HG03521 (cell line): ENCODE results near the gene TNF.
A peak's percentile ranks its signal among the peaks of the same experiment; 100 is the strongest.

ENCODE experiments used
- ATAC-seq: cut with Tn5 transposase; IDR thresholded peaks from one replicate; pipeline ENCODE4 v1.9.1; 2021; ENCODE audit warnings: mild to moderate bottlenecking, moderate library complexity; ENCODE audit not compliant: unreplicated experiment

TNF gene

DNA sequence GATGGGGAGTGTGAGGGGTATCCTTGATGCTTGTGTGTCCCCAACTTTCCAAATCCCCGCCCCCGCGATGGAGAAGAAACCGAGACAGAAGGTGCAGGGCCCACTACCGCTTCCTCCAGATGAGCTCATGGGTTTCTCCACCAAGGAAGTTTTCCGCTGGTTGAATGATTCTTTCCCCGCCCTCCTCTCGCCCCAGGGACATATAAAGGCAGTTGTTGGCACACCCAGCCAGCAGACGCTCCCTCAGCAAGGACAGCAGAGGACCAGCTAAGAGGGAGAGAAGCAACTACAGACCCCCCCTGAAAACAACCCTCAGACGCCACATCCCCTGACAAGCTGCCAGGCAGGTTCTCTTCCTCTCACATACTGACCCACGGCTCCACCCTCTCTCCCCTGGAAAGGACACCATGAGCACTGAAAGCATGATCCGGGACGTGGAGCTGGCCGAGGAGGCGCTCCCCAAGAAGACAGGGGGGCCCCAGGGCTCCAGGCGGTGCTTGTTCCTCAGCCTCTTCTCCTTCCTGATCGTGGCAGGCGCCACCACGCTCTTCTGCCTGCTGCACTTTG, at the start of gene TNF:
TSS of gene TNF (plus strand) at position 231 of the 567 bp plus-strand sequence. CDS start at position 408, 177 bp downstream.
- ATAC-seq, result no peak

DNA sequence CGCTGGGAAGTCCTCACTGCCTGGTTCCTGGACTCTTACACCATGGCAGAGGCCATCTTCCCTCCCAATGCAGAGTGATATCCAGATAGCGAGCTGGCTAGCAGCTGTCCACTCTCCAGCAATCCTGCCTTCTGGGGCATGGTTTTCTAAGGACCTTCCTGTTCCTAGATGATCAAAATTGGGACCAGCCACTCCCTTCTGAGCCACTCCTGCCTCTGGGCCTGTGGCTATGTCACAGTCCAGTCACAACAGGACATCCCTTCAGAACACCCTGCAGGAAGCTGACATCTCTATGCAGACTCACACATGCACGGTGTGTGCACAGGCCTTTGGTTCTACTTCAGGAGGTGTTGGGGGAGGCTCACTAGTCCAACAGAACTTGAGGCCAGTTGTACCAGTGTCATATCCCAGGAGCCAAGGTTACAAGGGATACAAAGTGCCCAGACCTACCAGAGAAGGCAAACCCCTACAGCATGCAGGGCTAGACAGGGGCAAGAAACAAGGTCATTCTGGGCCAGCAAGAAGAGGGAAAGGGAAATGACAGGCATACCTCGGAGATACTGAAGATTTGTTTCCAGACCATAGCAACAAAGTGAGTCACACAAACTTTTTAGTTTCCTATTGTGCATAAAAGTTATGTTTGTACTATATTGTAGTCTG, 49.3 kb upstream of the TNF start:
- no peak for ATAC-seq

DNA sequence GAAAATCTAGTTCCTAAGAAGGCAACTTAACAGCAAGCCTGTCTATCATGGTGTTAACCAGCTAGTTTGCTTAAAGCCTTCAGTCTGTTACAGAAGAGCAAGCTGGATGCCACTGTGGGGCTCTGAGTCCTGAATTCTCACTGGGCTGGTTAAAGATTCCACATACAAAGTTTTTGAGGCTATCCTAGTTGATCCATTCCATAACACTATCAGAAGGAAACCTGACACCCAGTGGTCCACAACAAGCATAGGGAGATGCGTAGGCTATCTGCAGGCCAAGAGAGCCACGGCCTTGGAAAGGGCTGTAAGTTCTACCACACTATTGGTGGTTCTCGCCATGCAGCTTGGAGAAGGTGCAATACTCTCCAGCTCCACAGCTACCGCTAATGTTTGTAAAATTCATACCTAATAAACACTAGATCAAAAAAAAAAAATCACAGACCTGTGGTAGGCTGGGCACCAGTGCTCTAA, 47.0 kb upstream of the TNF start:
- no peak for ATAC-seq

DNA sequence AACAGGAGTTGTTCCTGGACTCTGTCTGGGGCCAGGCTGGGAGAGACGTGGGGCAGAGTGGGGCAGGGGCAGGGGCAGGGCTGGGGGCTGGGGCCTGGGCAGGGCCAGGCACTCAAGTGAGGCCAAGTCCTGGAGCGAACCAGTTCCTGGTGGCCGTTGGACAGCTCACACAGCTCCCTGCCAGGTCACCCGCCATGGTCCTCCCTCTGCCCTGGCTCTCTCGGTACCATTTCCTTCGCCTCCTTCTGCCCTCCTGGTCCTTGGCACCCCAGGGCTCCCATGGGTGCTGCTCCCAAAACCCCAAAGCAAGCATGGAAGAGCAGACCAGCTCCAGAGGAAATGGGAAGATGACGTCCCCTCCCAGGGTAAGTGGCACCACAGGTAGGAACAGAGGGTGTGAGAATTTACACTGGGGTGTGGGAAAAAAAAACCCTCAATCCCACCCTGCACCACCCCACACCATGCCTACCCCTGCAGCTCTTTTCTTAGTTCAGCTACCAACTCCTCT, 46.5 kb upstream of the TNF start, which contains the start of gene MCCD1:
TSS of gene MCCD1 (plus strand) at position 142 of the 508 bp plus-strand sequence. CDS start at position 195, 53 bp downstream.
- no peak for ATAC-seq

DNA sequence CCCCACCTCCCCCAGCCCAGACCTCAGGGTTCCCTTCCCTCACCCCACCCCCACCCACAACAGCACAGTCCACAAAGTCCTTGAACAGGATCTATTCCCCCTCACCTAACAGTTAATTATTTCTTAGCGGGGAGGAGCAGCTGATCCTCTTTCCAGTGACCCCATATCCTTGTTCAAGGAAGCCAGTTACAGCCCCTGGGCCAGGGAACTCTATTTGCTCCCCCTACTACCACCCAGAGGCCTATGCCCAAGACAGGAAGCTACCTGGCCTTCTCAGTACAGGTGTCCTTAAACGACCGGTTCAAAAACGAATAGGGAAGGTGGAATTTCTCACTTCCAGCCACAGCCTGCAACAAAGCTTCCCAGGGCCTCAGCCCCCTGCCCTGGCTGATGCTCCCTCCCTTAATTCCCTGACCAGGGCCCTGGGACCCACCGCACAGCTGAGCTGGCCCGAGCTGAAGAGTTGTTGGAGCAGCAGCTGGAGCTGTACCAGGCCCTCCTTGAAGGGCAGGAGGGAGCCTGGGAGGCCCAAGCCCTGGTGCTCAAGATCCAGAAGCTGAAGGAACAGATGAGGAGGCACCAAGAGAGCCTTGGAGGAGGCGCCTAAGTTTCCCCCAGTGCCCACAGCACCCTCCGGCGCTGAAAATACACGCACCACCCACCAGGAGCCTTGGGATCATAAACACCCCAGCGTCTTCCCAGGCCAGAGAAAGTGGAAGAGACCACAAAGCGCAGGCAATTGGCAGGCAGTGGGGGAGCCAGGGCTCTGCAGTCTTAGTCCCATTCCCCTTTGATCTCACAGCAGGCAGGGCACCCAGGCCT, 45.8 kb upstream of the TNF start:
- ATAC-seq, result no peak

DNA sequence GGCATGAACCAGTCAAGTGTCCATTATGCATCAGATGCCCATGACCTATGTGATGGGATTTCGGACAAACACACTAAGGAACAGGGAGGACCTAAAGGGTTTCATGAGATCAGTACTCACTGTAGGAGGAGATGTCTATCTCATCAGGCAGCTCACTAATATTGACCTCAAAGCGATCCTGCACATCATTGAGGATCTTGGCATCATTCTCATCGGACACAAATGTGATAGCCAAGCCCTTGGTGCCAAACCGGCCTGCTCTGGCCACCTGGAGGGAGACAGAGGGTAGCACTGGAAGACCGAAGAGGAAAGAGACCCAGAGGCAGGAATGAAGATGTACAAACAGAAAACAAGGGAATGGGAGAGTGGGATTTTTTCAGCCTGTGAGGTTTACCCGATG, 44.7 kb upstream of the TNF start:
- ATAC-seq, result no peak

DNA sequence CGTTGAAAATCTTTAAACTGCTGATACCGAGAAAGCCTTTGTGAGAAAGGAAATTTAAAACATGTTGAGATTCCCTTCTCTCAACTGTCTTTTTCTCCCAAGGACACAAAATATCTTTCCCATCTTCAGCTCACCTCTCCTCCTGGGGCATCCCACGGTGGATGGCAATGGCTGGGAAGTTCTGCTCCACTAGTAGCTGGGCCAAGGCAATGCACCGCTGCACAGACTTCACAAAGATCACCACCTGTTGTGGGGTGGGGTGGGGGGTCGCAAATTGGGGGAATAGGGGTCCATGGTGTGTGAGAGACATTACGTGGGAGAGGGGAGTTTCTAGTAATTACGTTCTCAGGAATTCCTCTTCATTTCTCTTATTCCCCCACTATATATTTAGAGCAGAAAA, 44.2 kb upstream of the TNF start:
- no peak for ATAC-seq

DNA sequence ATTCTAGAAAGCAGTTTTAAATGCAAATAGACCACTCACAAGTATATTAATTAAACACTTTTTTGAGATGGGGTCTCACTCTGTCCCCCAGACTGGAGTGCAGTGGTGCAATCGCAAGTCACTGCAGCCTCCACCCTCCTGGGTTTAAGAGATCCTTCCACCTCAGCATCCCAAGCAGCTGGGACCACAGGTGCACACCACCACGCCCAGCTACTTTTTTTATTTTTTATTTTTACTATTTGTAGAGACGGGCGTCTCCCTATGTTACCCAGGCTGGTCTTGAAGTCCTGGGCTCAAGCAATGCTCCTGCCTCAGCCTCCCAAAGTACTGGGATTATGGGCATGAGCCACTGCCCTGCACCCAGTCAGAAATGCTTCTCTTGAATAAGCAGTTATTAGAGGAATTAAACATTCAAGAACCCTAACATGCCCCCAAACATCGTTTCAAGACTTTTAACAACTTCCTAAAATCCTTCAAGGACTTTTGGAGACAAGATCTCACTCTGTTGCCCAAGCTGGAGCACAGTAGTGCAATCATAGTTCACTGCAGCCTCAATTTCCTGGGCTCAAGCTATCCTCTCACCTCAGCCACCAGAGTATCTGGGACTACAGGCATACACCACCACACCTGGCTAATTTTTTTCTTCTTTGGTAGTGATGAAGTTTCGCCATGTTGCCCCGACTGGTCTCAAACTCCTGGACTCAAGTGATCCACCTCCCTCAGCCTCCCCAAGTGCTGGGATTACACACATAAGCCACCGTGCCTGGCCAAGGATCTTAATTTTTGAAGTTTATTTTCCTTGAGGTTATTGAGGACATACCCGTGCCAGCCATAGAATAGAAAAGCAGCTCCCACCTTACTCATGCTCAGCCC, 43.4 kb upstream of the TNF start:
- no peak for ATAC-seq

DNA sequence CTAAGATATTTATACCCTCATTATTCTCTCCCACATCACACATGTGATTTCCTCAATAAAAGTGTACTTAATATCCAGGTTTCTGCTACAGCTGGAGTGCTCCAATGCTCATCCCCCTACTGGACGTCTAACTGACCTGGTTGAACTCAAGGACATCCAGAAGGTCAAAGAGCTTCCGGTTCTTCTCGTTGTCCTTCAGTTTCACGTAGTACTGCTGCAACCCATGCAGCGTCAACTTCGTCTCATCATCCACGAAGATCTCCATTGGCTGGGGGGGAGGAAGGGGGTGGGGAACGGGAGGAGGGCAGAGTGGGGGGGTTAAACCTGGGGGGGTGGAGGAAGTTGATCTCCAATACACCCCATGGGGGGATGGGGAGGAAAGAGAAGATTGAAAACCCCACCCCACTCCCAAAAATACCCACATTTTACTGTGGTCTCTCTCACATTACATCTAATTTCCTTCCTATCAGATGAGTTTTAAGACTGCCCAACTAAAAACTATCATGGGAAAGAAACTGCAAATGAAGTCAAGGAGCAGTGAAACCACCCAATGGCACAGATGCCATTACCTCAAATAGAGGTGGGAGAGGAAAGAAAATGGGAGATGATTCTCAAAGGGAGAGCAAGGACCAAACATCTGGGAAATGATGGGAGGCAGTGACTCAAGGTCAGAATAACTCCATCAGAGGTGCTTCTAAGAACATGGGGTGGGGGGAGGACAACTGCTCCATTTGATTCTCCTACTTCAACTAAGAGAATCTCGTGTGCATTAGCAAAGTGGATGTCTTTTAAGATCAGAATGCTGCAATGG, 42.5 kb upstream of the TNF start:
- ATAC-seq, result no peak

DNA sequence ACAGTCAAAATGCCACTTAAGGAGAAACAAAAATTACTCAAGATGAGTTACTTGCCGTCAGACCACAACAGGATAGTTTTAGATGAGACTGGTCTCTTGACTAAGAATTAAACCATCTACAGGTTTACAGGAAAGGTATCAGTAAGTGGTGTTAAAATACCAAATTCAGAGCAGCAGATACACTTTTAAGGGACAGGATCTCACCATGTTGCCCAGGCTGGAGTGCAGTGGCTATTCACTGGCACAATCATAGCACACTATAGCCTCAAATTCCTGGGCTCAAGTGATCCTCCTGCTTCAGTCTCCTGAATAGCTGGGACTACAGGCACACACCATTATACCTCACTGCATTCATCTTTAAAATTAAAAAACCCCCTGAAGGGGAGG, 41.9 kb upstream of the TNF start:
- no peak for ATAC-seq

DNA sequence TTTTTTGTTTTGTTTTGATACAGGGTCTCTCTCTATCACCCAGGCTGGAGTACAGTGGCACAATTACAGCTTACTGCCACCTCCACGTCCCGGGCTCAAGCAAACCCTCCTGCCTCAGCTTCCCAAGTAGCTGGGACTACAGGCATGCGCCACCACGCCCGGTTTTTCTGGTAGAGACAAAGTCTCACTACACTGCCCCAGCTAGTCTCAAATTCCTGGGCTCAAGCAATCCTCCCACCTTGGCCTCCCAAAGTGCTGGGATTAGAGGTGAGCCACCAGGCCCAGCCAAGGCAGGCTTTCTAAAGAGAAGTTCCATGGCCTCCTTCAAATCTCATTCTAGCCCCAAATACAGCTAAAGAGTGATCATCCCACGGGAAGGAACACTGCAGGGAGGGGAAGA, 41.4 kb upstream of the TNF start:
- ATAC-seq, result no peak

DNA sequence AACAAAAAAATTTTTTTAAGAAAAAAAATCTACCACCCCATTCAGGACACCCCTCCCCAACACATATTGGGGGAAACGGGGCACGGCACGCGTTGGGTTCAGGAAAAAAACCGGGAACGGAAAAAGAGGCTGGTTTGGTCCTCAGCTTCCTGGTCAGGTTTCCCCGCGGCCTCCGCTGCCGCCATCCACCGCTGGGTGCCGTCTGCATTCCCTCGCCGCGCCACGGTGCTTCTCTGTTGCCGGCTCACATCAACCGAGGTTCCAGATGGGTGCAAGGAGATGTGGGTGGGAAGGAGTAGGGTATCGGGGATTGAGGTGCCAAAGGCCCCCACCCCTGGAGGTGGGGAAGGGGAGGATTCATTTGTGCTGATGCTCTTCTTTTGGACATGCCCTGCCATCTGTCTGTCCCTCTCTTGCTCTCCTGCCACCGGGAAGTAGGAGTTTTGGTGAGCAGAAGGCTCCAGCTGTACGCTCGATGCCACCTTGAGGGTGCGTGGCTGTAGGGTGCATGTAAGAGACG, 40.8 kb upstream of the TNF start:
- no peak for ATAC-seq

DNA sequence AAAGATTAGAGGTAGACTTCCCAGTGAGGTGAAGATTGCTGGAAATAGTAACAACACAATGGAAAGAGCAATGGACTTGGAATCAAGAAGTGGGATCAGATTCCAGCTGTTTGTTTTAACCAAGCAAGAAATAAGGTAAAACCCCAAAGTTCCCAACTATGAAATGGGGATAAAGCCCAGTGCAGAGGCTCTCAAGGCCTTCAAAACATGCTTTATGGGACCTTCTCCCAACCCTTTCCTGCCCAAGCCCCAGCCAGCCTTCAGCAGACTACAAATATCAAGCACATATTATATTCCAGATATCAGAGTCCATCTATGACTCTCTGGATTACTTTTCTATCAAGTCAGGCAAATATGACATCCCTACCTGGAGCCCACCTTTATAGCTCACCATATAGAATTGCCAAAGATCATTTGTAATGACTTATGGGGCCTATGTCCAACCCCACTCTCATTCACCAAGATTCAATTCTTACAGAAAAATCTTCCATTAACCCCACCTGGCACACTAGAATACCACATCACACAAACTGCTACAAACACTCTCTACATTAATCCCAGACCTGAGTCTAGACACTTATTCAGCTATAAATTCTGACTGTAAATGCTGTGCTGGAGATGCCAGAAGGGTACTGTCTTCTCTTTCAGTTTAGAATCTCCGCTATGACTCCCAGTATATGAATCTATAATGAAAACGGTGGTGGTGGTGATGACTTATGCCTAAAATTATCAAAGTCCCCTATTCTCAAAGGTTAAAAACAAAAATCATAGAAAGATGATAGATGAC, 39.6 kb upstream of the TNF start:
- ATAC-seq, result no peak

DNA sequence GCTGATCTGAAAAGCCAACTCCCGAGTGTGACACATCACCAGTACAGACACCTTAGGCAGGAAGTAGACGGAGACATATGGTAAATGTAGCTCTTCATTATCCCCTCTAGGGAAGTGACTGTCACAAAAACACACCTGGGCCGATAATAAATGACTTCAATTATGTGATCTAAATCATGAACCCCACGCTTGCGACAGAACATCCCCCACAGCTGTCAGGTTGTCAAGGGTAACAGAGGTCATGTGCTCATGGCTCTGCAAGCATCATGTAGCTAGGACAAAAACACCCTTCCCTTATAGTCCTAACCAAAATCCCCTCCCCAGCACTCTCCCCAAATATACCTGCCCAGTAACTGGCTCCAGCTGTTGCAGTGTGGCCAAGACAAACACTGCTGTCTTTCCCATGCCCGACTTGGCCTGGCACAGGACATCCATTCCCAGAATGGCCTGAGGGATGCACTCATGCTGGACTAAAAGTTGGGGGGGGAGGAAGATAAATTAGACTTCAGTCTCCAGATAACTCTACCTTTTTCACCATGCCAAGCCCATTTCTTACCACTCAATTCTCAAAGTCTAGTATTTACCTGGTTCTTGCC, 36.5 kb upstream of the TNF start:
- ATAC-seq, result no peak

DNA sequence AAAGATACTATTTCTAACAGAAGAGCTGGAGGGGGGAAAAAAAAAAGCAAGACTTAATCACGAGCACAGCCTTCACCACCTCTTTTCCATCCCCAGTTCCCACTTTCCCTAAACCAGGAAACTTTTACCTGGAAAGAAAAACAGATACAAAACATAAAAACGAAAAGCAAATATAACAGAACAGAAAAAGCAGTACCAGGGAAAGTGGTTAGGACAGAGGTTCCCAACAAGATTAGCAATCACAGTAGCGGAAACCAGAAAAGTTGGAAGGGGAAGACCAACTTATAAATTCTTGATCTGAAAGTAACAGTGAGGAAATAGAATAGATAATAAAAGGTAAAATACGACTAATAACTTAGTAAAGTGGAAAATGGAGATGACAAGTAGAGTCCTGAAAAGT, 34.7 kb upstream of the TNF start:
- no peak for ATAC-seq

DNA sequence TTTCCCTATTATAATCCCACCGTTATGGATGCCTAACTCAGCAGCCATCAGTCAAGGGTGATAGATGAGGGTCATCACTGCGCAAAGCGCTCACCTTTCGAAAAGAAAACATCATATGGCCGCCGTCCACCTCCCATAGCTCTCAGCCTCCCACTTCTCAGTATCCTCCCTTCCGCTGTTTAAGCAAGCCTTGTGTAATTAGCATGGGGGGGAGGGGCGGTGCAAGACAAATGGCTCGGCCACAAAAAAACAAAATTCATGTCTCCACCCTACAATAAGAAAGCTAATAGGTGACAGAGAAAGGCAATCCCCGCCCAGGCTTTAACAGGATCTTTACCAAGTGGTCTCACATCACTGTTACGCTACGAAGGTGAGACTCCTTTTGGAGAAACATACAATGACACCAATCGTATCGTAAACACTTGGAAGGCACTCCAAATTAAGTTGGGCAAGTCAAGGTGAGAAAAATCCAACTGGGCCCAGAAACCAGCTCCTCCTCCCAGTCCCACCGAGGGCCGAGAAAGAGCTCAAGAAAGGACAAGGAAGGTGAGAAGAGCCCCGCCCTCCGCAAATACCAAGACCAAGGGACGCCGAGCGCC, 34.2 kb upstream of the TNF start:
- no peak for ATAC-seq

DNA sequence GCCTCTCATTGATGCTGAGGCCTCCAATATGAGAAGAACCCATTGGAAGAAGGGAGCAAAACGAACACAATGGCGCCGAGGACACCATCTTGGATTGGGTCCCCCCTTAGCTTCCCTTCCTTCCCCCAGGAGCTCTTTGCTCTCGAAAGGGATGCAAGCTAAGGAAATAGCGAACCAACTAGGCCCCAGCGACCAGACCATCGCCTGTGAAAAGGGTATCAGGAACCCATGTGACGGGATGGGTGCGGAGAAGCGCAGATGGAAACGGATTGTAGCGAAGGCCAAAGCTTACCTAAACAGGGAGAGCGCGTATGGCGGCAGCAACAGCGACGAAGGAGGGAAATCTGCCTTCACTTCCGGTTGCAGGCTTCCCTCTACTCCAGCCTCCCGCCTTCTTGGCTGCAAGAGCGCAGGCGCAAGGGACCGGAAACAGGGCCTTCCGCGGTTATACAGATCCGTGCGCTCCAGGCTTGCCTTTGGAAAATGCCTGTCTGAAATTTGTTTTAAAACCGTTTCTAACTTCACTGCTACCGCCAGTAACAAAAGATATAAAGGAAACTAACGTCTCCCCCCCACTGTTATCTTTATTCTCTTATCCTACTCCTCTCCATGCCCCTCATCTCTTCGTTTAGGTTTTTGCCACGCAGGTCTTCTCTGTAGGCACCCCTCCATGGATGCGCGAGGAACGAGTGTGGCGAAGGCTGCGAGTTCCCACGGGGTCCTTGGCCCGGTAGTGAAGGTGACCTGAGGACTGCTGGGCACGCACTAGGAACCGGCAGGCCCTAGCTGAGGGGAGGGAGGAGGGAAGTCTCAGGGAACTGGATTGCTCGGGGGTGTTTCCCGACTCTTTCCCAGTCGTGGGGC, 33.5 kb upstream of the TNF start, which contains the start of gene DDX39B:
TSS of gene DDX39B (minus strand) at position 346 of the 864 bp plus-strand sequence. CDS start 1,471 bp downstream, outside the sequence.
- peak; percentile 61 for ATAC-seq
